Measurements from ENCODE around the gene RDH14. TPM values are rescaled to one million over a fixed set of nuclear protein-coding genes. Genes with fewer than 3 reads are reported as not detected.
A peak's percentile ranks its signal among the peaks of the same experiment; 100 is the strongest.

The RDH14 gene
- total RNA-seq, 1 experiment from 2014 or later, result 30.9 TPM

GRCh38 chr2:18518116-18519111, 42.0 kb downstream of the RDH14 start:
- Histone ChIP-seq H3K27ac (ENCODE audit: low read length) (peak overlapping the region; percentile 47), H3F3A (ENCODE audit: low read length, unreplicated experiment) (peaks cover 3% of the 10 kb centered on the region), H3K4me2 (ENCODE audit: low read length) (peak overlapping the region; percentile 73), H4K20me1 (ENCODE audit: low read length) (no peaks in the 10 kb centered on the region), H3K9me2 (replicated peaks; ENCODE audit: low read length) (no peaks in the 10 kb centered on the region), H3K4me3 (ENCODE audit: low read length) (peak overlapping the region; percentile 22), H3K9ac (ENCODE audit: low read length) (no peak overlapping the region), H3K79me2 (ENCODE audit: low read length) (no peaks in the 10 kb centered on the region), H3K36me3 (ENCODE audit: low read depth, low read length) (no peaks in the 10 kb centered on the region), H3K9me3 (ENCODE audit: low read length) (no peaks in the 10 kb centered on the region), H3K4me1 (ENCODE audit: insufficient read depth, low read length) (peaks cover 35% of the 10 kb centered on the region), H3K27me3 (ENCODE audit: low read length) (no peaks in the 10 kb centered on the region), H2AFZ (ENCODE audit: low read length) (peak overlapping the region; percentile 11; the same call in 1 of the 2 replicates)
- ChIA-PET CTCF (interaction anchor here (0.5 to 0.7 kb wide), 5 partner anchors 26 to 298 kb away, joined by 3 to 6 read pairs (median 4); no protein-coding TSS in a partner anchor), POLR2A (ENCODE audit: unreplicated experiment) (interaction anchor here (0.6 to 0.7 kb wide), 3 partner anchors 76 to 841 kb away, joined by 3 to 9 read pairs (median 3); no protein-coding TSS in a partner anchor)
- DNase-seq (peak; percentile 77), ATAC-seq (peak; percentile 67)
- BruUV-seq (replicated peaks), result no TSS peak
- TF ChIP-seq EZH2phosphoT487 (IDR thresholded peaks at IDR 0.05; ENCODE audit: borderline replicate concordance, low read length), result no peak
- no peak for TF ChIP-seq CTCF (conservative IDR thresholded peaks at IDR 0.05; ENCODE audit: low read depth, low read length)
- TF ChIP-seq EZH2 (IDR thresholded peaks at IDR 0.05; ENCODE audit: low read length, unreplicated experiment), result no peak
- intact Hi-C loops (cut with micrococcal nuclease), result loop anchor here (1.0 to 2.0 kb wide), 3 partner anchors 83 to 622 kb away; no protein-coding TSS in a partner anchor

GRCh38 chr2:18517386-18517785, 43.1 kb downstream of the RDH14 start:
- TF ChIP-seq EZH2 (IDR thresholded peaks at IDR 0.05; ENCODE audit: low read length, unreplicated experiment) (no peak), CTCF (conservative IDR thresholded peaks at IDR 0.05; ENCODE audit: low read depth, low read length) (no peak)
- no peaks in the 10 kb centered on the region for H3K9me2 ChIP-seq (replicated peaks; ENCODE audit: low read length)
- H3K27me3 ChIP-seq (ENCODE audit: low read length), result no peaks in the 10 kb centered on the region
- no peaks in the 10 kb centered on the region for H3K9me3 ChIP-seq (ENCODE audit: low read length)
- intact Hi-C loops (cut with micrococcal nuclease), result no loop called here
- H3K79me2 ChIP-seq (ENCODE audit: low read length), result no peaks in the 10 kb centered on the region
- ChIA-PET POLR2A (ENCODE audit: unreplicated experiment) (interaction anchor here (0.6 kb wide), 1 partner anchor 75 kb away, joined by 3 read pairs; no protein-coding TSS in a partner anchor), CTCF (interaction anchor here (0.5 to 0.7 kb wide), 4 partner anchors 25 to 299 kb away, joined by 3 to 6 read pairs (median 4); no protein-coding TSS in a partner anchor)
- no peak overlapping the region for H3K9ac ChIP-seq (ENCODE audit: low read length)
- H2AFZ ChIP-seq (ENCODE audit: low read length), result no peak overlapping the region
- H3K4me1 ChIP-seq (ENCODE audit: insufficient read depth, low read length), result peaks cover 27% of the 10 kb centered on the region
- no peak overlapping the region for H3K4me3 ChIP-seq (ENCODE audit: low read length)
- no peak overlapping the region for H3K27ac ChIP-seq (ENCODE audit: low read length)
- no peaks in the 10 kb centered on the region for H3K36me3 ChIP-seq (ENCODE audit: low read depth, low read length)
- no peak overlapping the region for H3K4me2 ChIP-seq (ENCODE audit: low read length)
- H3F3A ChIP-seq (ENCODE audit: low read length, unreplicated experiment), result peaks cover 3% of the 10 kb centered on the region
- ATAC-seq (no peak), DNase-seq (no peak)
- no peaks in the 10 kb centered on the region for H4K20me1 ChIP-seq (ENCODE audit: low read length)
- BruUV-seq (replicated peaks), result no TSS peak

All from PC-3 (cell line).